Sigmoid colon (tissue), 4 donors: ENCODE data around the gene AKAIN1.

Experiments
- CTCF ChIP-seq, 4 experiments: fragments of 450-650 bp in 3 of 4; fragments of 200-600 bp in 1 of 4; IDR thresholded peaks; one replicate each; pipeline ENCODE4 v1.5.1; 2016 to 2019; ENCODE audit warnings: antibody characterized with exemption in 4 of 4, mild to moderate bottlenecking in 3 of 4, moderate library complexity in 2 of 4
- EP300 ChIP-seq, 4 donors: sonication (generic); formaldehyde crosslinking; IDR thresholded peaks; one replicate each; pipeline ENCODE4 v1.6.1; 2017; ENCODE audit warnings: antibody characterized with exemption in 4 of 4
- POLR2A ChIP-seq, 2 donors: fragments of 450-650 bp; IDR thresholded peaks; one replicate each; pipeline ENCODE4 v1.6.1; 2016; ENCODE audit warnings: antibody characterized with exemption in 2 of 2, mild to moderate bottlenecking in 2 of 2, moderate library complexity in 2 of 2
- POLR2AphosphoS5 ChIP-seq, 4 donors: sonication (generic); formaldehyde crosslinking; IDR thresholded peaks; one replicate each; pipeline ENCODE4 v1.6.1; 2017; ENCODE audit warnings: antibody characterized with exemption in 4 of 4

- TF ChIP-seq CTCF (IDR thresholded peaks at IDR 0.05): no peak
- TF ChIP-seq POLR2A (IDR thresholded peaks at IDR 0.05): no peak
- TF ChIP-seq POLR2AphosphoS5 (IDR thresholded peaks at IDR 0.05): no peak
- TF ChIP-seq EP300 (IDR thresholded peaks at IDR 0.05): no peak
These were observed 93.4 kb downstream of the AKAIN1 start for GRCh38 chr18:5103693-5104092.
